ENCODE results near the gene PAQR5.

GRCh38 chr15:69296606-69297005, 2.1 kb upstream of the PAQR5 start:
- TF ChIP-seq CTCF (IDR thresholded peaks at IDR 0.05) (no peak), POLR2A (IDR thresholded peaks at IDR 0.05) (no peak)

All from gastroesophageal sphincter (tissue), 3 donors.